HG02970 (cell line): Measurements from ENCODE around the gene ROBO3.

ENCODE experiments used
- ATAC-seq: cut with Tn5 transposase; IDR thresholded peaks from one replicate; pipeline ENCODE4 v1.9.1; 2021; ENCODE audit warnings: mild to moderate bottlenecking, moderate library complexity, moderate number of reproducible peaks; ENCODE audit not compliant: unreplicated experiment, low FRiP score

ROBO3 gene

GRCh38 chr11:124875943-124876817 is 10.9 kb downstream of the ROBO3 start:
- ATAC-seq, result peak; percentile 66

GRCh38 chr11:124876818-124877630 is 11.8 kb downstream of the ROBO3 start:
- no peak for ATAC-seq

GRCh38 chr11:124877631-124877909 is 12.3 kb downstream of the ROBO3 start:
- ATAC-seq, result no peak

GRCh38 chr11:124877910-124878758 is 12.9 kb downstream of the ROBO3 start:
- ATAC-seq, result no peak

- ATAC-seq, result no peak
Measured at GRCh38 chr11:124878759-124879492, 13.7 kb downstream of the ROBO3 start.

GRCh38 chr11:124879493-124880289 is 14.5 kb downstream of the ROBO3 start:
- no peak for ATAC-seq

- no peak for ATAC-seq
Measured at GRCh38 chr11:124880290-124880611, 15.0 kb downstream of the ROBO3 start.

GRCh38 chr11:124880958-124881357 is 15.7 kb downstream of the ROBO3 start:
- ATAC-seq, result no peak

- ATAC-seq, result no peak
Measured at GRCh38 chr11:124882339-124883071, 17.3 kb downstream of the ROBO3 start.

GRCh38 chr11:124884340-124884739 is 19.1 kb downstream of the ROBO3 start:
- ATAC-seq, result no peak

GRCh38 chr11:124884869-124885479 is 19.7 kb downstream of the ROBO3 start:
- ATAC-seq, result no peak

- no peak for ATAC-seq
Measured at GRCh38 chr11:124886476-124886875, 21.2 kb downstream of the ROBO3 start.

- ATAC-seq, result no peak
Measured at GRCh38 chr11:124886978-124887666, 21.9 kb downstream of the ROBO3 start.

- no peak for ATAC-seq
Measured at GRCh38 chr11:124887667-124888013, 22.4 kb downstream of the ROBO3 start.

GRCh38 chr11:124889191-124890091 is 24.2 kb downstream of the ROBO3 start:
- ATAC-seq, result no peak

GRCh38 chr11:124890151-124890550 is 24.9 kb downstream of the ROBO3 start:
- ATAC-seq, result no peak
